Kasumi-1 (cell line): ENCODE results near the gene ACAT2.
"Not testable (repeated sequence)": the region's sequence is repeated elsewhere in the genome, so short reads cannot be mapped to it uniquely, and the experiment has no call there.

Source experiments
- DNase-seq, 2 experiments: peaks; one replicate each; lab custom pipeline; 2025; lab: John Stamatoyannopoulos, UW

Gene ACAT2

GRCh38 chr6:159761873-159762680, at the start of gene ACAT2:
TSS of gene ACAT2 (plus strand) at chr6:159762045. CDS start at chr6:159762088, 43 bp downstream.
- DNase-seq = peak; percentile 89 to 96

- not testable (repeated sequence) for DNase-seq
Observed at GRCh38 chr6:159712389-159712788, 49.5 kb upstream of the ACAT2 start.

DNA sequence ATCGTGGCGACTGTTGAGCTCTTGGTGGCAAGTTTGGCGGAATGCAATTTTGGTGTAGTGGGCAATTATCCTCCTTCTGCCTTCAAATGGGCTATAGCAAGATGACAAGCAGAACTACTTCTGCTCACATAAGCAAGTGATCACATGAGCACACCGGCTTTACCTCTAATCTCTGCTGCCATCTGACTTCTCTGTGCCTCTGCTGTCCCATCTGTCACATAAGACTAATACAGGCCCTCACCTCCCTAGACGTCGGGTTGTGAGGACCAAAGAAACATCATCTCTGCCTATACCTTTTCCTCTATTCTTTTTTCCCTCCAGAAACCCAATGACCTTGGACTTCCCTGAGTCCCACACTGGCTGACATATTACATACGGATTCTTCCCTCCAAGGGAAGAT, 47.9 kb upstream of the ACAT2 start:
- no peak for DNase-seq

DNA sequence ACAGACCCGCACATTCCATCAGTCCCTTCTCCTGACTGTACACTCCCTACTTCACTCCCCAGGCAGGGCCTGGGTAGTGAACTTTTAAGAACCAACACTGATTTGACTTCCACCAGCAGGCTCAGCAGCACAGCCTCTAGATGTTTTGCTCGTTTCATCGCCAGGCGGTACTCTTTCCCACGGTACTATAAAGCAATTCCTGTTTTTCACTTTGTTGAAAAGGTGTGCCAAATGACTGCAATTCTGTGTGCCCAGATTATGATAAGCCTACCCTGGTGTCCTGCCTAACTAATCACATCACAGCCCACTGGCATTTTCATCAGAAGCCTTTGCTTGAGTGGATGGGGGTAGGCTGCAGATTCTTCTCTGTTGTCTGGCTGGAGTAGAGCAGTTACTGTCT, 47.4 kb upstream of the ACAT2 start:
- no peak for DNase-seq

DNA sequence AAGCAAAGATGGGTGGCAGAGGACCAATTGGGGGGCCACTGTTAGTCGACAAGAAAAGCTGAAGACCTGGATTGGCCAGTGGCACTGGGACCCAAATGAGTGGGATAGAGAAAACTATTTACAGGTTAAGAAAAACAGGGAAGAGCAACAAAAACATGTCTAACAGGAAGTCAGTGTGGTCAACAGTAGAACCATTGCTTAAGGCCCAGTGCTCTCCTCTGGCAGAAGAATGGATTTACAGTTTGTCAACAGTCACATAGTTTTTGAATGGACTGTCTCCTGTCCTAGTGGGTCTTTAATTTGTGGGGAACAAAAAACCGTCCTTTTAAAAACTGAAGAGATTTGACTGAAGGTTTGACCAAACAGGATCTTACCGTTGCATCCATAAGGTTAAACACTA, 46.7 kb upstream of the ACAT2 start:
- no peak for DNase-seq

DNA sequence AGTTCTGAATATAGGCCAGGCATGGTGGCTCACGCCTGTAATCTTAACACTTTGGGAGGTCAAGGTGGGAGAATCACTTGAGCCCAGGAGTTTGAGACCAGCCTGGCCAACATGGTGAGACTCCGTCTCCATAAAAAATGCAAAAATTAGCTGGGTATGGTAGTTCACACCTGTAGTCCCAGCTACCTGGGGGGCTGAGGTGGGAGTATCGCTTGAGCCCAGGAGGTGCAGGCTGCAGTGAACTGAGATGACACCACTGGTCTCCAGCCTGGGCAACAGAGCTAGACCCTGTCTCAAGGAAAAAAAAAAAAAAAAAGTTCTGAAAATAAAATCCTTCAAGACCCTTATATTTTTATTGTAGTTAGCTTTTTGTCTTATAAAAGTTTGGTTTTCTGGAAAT, 46.2 kb upstream of the ACAT2 start:
- DNase-seq = no peak

- peak; percentile 11 to 28 for DNase-seq
Observed at GRCh38 chr6:159716247-159717096, 45.4 kb upstream of the ACAT2 start.

GRCh38 chr6:159718634-159719033, 43.2 kb upstream of the ACAT2 start:
- DNase-seq = no peak

DNA sequence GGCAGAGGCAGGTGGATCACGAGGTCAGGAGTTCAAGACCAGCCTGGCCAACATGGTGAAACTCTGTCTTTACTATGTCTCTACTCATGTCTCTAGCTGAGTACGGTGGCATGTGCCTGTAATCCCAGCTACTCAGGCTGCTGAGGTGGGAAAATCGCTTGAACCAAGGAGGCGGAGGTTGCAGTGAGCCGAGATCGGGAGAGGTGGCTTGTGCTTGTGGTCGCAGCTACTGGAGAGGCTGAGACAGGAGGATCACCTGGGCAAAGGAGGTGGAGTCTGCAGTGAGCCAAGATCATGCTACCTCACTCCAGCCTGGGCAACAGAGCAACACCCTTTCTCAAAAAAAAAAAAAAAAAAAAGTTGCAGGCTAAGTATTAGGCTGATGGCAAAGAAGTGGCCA, 42.6 kb upstream of the ACAT2 start:
- DNase-seq = no peak

- DNase-seq = peak in 1 of 2 experiments; percentile 8
Observed at GRCh38 chr6:159720708-159721107, 41.1 kb upstream of the ACAT2 start.

GRCh38 chr6:159721981-159722380, 39.9 kb upstream of the ACAT2 start:
- not testable (repeated sequence) for DNase-seq

DNA sequence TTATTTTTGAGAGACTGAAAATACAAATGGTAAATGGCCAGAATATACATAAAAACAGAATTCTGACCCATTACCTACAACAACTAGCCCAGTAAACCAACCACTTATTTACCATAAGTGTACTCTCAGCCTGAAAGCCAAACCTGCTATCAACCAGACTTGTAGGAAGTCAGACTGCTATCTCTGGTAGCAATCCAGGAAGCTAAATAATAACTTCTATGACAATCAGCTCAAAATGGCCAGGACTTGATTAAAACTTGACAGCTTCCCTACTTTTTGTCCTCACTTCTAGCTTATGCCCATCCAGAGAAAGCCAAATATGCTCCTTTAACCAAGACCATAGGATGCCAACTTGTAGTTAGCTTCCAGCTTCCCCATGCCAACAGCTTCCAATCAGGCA, 39.2 kb upstream of the ACAT2 start:
- no peak for DNase-seq

GRCh38 chr6:159723259-159723658, 38.6 kb upstream of the ACAT2 start:
- no peak for DNase-seq

DNA sequence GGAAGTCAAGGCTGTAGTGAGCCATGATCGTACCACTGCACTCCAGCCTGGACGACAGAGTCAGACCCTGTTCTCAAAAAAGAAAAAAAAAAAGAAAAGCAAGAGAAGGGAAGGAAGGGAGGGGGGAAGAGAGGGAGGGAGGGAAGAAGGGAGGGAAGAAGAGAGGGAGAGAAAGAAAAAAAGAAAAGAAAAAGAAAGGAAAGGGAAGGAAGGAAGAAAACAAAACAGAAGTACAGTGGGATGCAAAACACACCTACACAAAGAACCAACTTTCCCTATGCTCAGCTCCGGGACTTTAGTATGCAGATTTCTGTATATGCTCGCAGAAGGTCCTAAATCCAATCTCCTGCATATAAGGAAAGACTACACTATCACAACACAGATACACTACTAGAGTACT, 37.1 kb upstream of the ACAT2 start:
- DNase-seq = no peak

DNA sequence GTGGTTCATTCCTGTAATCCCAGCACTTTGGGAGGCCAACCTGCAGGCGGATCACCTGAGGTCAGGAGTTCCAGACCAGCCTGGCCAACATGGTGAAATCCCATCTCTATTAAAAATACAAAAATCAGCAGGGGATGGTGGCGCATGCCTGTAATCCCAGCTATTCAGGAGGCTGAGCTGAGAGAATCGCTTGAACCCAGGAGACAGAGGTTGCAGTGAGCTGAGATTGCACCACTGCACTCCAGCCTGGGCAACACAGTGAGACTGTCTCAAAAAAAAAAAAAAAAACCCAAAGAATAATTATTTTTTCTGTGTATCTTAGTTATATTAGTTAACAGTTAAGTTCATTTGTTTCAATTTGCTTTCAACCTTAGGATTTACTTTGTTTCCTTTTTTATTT, 36.6 kb upstream of the ACAT2 start:
- not testable (repeated sequence) for DNase-seq

DNA sequence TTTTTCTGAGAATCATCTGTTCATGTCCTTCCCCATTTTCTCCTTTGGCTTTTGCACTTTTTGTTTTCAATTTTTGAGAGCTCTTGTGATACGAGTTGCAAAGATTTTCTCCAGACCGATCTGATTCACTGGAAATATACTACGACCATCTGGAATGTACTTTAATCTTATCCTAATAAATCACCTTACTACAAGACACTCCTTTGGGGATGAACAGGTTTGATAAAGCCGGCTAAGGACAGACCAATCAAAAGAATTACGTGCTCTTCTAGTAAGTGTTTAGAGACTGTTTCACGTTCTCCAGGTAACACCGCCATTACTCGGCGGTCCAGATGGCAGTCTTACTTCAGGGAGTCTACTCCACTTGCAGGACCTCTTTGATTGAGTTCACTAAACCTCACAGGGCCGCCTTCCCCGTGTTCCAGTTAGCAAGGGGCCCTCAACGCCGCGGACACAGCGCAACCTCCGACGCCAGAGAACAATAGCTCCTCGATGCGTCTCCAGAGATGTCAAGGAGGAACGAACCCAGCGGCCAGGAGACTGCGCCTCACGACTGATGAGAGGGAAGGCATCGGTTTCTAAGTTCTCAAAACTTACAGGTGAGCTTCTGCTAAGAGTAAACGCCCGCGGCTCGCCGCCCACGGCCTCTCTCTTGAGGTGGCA, 35.5 kb upstream of the ACAT2 start:
- DNase-seq = peak in 1 of 2 experiments; percentile 76

DNA sequence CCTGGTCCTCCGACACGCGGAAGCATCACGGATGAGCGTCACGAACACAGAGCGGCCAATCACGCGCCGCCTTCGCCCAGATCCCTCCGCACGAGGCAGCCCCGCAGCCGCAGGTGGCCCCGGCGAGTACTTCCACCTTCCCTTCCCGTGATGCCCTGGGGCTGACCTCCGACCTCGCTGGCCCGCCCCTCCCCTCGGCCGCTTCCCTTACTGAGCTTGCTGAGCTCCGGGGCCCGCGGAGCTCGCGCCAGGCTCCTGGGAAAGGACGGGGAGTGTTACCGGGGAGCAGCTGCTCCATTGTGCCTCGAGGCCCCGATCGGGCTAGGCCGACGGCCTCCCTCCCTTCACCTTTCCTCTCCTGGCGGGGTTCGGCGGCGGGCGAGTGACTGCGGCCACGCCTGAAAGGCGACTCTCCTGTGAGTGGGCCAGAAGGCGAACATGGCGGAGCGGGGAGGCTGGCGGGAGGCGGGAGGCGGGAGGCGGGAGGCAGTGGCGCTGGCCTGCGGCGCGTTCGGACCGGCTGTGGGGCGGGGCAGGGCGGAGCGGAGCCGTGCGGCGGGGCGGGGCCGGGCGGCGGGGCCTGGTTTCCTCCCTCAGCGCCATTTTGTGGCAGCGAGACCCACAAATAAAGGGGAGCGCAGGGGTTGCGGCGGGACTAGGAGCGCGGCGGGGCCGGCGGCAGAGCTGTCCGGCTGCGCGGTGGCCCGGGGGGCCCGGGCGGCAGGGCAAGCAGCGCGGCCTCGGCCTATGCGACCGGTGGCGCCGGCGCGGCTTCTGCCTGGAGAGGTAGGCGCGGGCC, 34.7 kb upstream of the ACAT2 start, which contains the start of gene WTAP:
TSS of gene WTAP (plus strand) at position 589 of the 799 bp plus-strand sequence. CDS start 8,760 bp downstream, outside the sequence.
- DNase-seq = peak; percentile 95 to 97

DNA sequence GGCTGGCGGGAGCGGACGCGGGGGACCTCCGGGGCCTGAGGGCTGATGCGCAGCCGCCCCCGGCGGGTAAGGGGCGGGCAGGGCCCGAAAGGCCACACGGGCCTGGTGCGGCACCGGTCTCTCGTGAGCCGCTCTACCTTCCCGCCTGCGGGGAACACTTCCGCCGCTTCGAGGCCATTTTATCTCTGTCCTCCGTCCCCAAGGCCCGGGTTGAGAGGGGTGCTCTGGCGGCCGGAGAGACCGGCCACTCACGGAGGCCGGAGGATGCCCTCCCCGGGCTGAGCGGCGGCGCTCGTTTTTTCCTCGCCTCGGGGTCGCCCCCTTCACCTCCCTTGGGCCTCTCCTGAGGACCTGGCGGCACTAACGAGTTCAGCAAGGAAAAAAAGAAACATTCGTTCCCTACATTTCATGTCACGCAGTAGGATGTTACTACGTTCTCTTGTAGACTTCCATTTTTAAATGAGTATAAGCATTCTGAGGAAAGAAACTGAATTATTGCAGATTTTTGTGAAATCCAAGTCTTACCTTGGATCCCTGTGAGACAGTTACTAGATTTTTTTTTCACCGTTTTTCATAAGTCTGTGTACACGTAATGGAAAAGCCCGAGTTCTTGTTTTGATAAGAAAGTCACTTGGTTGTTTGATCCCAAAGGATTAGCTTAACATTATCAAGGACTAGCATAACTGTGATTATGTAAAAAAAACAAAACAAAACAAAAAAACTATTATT, 34.0 kb upstream of the ACAT2 start:
- DNase-seq = peak in 1 of 2 experiments; percentile 27

GRCh38 chr6:159728531-159728964, 33.3 kb upstream of the ACAT2 start:
- peak in 1 of 2 experiments; percentile 17 for DNase-seq

GRCh38 chr6:159729598-159730331, 32.1 kb upstream of the ACAT2 start:
- peak in 1 of 2 experiments; percentile 12 for DNase-seq
